OCI-LY3 (cell line): ENCODE measurements around the gene VAC14.
"Not testable (repeated sequence)": the region's sequence is repeated elsewhere in the genome, so short reads cannot be mapped to it uniquely, and the experiment has no call there.

Source experiments
- H2AFZ ChIP-seq: fragments of 200-600, 300-600 bp; shearing (Covaris generic); 2 replicates; pipeline ENCODE4 v1.6.0; 2014; ENCODE audit warnings: antibody characterized with exemption, low read depth, low read length
- H3K27ac ChIP-seq: fragments of 200-600, 300-600 bp; sonication (generic); 2 replicates; pipeline ENCODE4 v1.5.1; 2014; ENCODE audit warnings: mild to moderate bottlenecking, low read length, moderate library complexity, mixed read lengths
- H3K27me3 ChIP-seq: fragments of 200-600, 300-600 bp; sonication (generic); 2 replicates; pipeline ENCODE4 v1.6.1; 2014; ENCODE audit warnings: low read depth, low read length, mixed read lengths
- H3K36me3 ChIP-seq: fragments of 200-600, 300-600 bp; sonication (generic); replicated peaks from 2 replicates; pipeline ENCODE3; 2014; ENCODE audit warnings: low read depth, low read length, mixed read lengths
- H3K4me1 ChIP-seq: fragments of 300-600, 200-600 bp; sonication (generic); 2 replicates; pipeline ENCODE4 v1.6.1; 2014; ENCODE audit warnings: low read length, mixed read lengths
- H3K4me2 ChIP-seq: fragments of 200-600, 300-600 bp; sonication (generic); 2 replicates; pipeline ENCODE4 v1.6.1; 2014; ENCODE audit warnings: low read length, mixed read lengths
- H3K4me3 ChIP-seq: fragments of 300-600, 200-600 bp; sonication (generic); 2 replicates; pipeline ENCODE4 v1.5.1; 2014; ENCODE audit warnings: antibody characterized with exemption, mild to moderate bottlenecking, low read length, moderate library complexity
- H3K79me2 ChIP-seq: fragments of 300-600, 200-600 bp; shearing (Covaris generic); 2 replicates; pipeline ENCODE4 v1.6.1; 2014; ENCODE audit warnings: mild to moderate bottlenecking, low read length, mixed read lengths
- H3K9ac ChIP-seq: fragments of 300-600, 200-600 bp; shearing (Covaris generic); 2 replicates; pipeline ENCODE4 v1.6.0; 2014; ENCODE audit warnings: mild to moderate bottlenecking, low read length, moderate library complexity
- H3K9me3 ChIP-seq: fragments of 200-600, 300-600 bp; shearing (Covaris generic); 2 replicates; pipeline ENCODE4 v1.6.1; 2014; ENCODE audit warnings: low read length, mixed read lengths; ENCODE audit not compliant: insufficient read depth
- H4K20me1 ChIP-seq: fragments of 200-600, 300-600 bp; sonication (generic); 2 replicates; pipeline ENCODE4 v1.6.1; 2016; ENCODE audit warnings: low read length, mixed read lengths; ENCODE audit not compliant: insufficient read depth
- CTCF ChIP-seq: fragments of 200-600, 300-600 bp; sonication (generic); IDR thresholded peaks from 2 replicates; pipeline ENCODE4 v1.5.1; 2014; ENCODE audit warnings: antibody characterized with exemption, low read length, low read depth
- EZH2phosphoT487 ChIP-seq: fragments of 200-600 bp; shearing (Covaris generic); IDR thresholded peaks from 2 replicates; pipeline ENCODE4 v1.6.1; 2018; ENCODE audit warnings: antibody characterized with exemption, mixed run types, low read depth

The VAC14 gene

DNA sequence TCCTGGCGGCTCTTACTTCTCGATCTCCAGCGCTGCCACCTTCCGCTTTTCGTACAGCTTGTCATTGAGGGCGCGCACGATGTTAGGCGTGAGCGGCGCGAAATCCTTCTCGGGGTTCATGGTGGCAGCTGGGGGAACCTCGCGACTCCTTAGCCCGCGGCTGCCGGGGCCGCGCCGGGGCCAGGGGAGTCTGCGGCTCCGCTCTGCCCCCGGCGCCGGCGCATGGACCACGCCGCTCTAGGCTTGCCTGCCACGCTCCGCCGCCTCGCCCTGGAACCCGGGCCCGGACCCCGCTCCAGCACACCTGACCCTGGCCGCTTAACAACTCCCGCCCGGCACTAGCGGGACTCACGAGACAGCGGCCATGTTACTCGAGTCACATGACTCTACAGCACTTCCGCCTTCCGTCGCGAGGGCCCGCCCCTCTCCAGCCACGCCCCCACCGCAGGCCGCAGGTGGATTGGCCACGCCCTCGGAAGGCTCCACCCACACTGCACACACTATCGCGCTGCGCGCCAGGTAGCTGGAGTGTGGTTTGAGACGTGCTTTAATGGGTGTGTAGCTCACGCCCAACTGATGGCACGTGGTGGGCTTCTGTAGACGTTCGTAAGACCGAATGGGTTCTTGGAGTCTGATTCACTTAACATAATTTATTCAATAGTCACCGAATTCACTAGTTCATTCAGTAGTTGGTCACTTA is at the start of gene VAC14:
VAC14 (minus strand) TSS at position 378 of the 700 bp plus-strand sequence; CDS start at position 120, 258 bp downstream.
- TF ChIP-seq EZH2phosphoT487 (no peak), CTCF (no peak)
- Histone ChIP-seq H3K79me2 (peaks cover 47% of the 10 kb centered on the region), H3K4me1 (peaks cover 24% of the 10 kb centered on the region), H4K20me1 (peaks cover 2% of the 10 kb centered on the region; the same call in 1 of the 2 replicates), H3K4me2 (peak within 1 kb of the TSS; percentile 94), H3K9me3 (peaks cover 21% of the 10 kb centered on the region; the same call in 1 of the 2 replicates), H2AFZ (peak within 1 kb of the TSS; percentile 98), H3K9ac (peak within 1 kb of the TSS; percentile 81), H3K36me3 (peaks cover 6% of the 10 kb centered on the region), H3K27ac (peak within 1 kb of the TSS; percentile 13; the same call in 1 of the 2 replicates), H3K4me3 (peak within 1 kb of the TSS; percentile 97), H3K27me3 (no peaks in the 10 kb centered on the region)

DNA sequence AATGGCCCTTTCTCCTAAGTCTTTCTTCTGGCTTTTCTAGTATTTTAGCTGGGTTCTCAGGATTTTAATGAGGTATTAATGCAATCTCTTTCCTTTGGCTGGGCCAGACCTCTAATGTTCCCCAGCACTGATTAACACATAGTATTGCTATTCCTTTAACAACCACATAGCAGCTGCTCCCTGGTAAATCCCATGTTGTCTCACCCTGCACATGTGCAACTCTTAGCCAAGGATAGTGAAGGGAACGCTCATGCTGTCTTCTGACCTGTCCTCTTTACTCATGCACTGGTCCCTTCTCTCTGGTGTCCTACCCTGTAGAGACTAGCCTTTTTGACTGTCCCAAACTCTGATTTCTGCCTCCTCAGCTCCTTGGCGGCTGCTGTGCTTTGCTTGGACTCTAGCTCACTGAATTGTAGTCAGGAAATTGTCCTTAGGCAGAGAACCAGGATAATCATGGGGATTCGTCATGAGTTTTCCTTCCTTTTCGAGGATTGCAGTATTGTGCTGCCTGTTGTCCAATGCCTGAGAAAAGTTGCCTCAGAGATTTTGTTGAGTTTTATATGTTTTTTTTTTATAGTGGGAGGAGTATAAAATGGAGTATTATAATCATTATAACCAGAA is 22.6 kb upstream of the VAC14 start:
- not testable (repeated sequence) for H3K9ac ChIP-seq, H3K4me1 ChIP-seq, H3K4me2 ChIP-seq, H2AFZ ChIP-seq, H3K9me3 ChIP-seq, H3K79me2 ChIP-seq, H3K27ac ChIP-seq, H3K27me3 ChIP-seq, H3K4me3 ChIP-seq, H3K36me3 ChIP-seq, H4K20me1 ChIP-seq

GRCh38 chr16:70822734-70823133 is 21.8 kb upstream of the VAC14 start:
- not testable (repeated sequence) for H3K9me3 ChIP-seq, H3K4me2 ChIP-seq, H3K9ac ChIP-seq, H4K20me1 ChIP-seq, H2AFZ ChIP-seq, H3K79me2 ChIP-seq, H3K4me3 ChIP-seq, H3K36me3 ChIP-seq, H3K27me3 ChIP-seq, H3K27ac ChIP-seq, H3K4me1 ChIP-seq

DNA sequence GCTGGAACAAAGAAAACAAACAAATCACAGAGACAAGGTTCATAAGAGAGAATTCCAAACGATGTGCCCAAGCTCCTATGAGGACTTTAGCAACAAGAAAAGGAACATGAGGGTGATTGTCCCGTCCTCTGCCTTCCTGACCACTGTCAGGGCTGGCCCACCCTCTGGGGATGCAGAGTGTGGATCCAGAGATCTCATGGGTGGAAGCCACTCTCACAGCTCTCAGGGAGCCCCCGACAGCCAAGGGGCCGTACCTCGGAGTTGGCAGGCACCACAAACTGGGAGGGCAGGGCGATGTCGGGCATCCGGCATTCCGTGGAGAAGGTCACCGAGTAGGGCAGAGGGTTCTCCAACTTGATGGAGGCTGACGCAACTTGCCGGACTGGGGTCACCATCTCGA is 17.1 kb upstream of the VAC14 start:
- H2AFZ ChIP-seq, H3K4me1 ChIP-seq, H3K9me3 ChIP-seq, H3K4me2 ChIP-seq, H3K9ac ChIP-seq, H3K27ac ChIP-seq, H3K79me2 ChIP-seq, H3K36me3 ChIP-seq, H4K20me1 ChIP-seq, H3K4me3 ChIP-seq, H3K27me3 ChIP-seq: not testable (repeated sequence)

- Histone ChIP-seq H3K9ac (peak overlapping the region; percentile 34; the same call in 1 of the 2 replicates), H3K79me2 (no peaks in the 10 kb centered on the region), H3K4me3 (peak overlapping the region; percentile 42), H3K4me2 (peak overlapping the region; percentile 71), H3K36me3 (no peaks in the 10 kb centered on the region), H3K27ac (peak overlapping the region; percentile 70), H3K9me3 (peaks cover 2% of the 10 kb centered on the region; the same call in 1 of the 2 replicates), H3K4me1 (peaks cover 31% of the 10 kb centered on the region), H2AFZ (peak overlapping the region; percentile 97), H3K27me3 (no peaks in the 10 kb centered on the region), H4K20me1 (no peaks in the 10 kb centered on the region)
- TF ChIP-seq EZH2phosphoT487 (no peak), CTCF (no peak)
Measured at GRCh38 chr16:70809392-70810060, 8.6 kb upstream of the VAC14 start.
